Stomach (tissue), 4 donors: ENCODE data around the gene ATF7.

Experiments used
- POLR2A ChIP-seq, 4 donors: fragments of 450-650 bp; IDR thresholded peaks; one replicate each; pipeline ENCODE4 v1.6.1; 2016; ENCODE audit warnings: antibody characterized with exemption in 4 of 4, control low read depth in 2 of 4, mild to moderate bottlenecking in 1 of 4, moderate library complexity in 1 of 4
- TF ChIP-seq, protein P1 (sequence below), 7 experiments: fragments of 450-650 bp in 4 of 7; fragments of 200-600 bp in 3 of 7; sonication (generic) in 3 of 7; IDR thresholded peaks; one replicate each; pipeline ENCODE4 v1.5.1; 2016 to 2019; ENCODE audit warnings: antibody characterized with exemption in 7 of 7, control low read depth in 2 of 7, mild to moderate bottlenecking in 1 of 7

DNA sequence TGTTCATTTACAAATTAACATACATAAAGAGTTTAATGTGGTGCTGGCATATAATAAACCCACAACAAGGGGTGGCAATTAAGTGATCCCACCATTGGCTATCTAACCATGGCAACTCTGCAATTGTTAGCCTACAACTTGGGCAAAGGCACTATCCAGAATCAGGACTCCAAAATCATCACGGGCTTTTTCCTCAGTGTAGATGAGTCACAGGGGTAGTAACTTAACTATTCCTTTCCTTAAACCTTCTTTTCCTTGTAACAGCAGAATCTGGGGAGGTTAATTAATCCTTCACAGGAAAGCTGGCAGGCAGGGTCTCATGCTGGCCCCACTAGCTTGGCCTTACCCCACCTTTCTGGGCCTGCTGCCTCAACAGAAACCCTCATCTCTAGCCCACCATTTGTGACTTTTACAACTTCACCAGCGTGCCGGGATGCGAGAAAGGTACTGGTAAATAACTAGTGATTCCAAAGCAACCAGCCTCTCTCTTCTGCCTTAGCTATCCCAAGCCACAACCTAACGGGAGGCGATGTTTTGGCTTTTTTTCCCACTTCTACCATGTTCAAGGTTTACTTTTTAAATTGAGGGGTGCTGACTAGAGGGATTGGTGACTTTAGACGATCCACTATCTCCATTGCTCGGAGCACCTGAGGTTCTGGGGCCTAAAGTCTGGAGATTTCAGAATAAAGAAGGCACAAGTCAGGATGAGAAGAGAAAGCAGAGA lies 49.0 kb upstream of the ATF7 start:
- TF ChIP-seq, protein P1, sequence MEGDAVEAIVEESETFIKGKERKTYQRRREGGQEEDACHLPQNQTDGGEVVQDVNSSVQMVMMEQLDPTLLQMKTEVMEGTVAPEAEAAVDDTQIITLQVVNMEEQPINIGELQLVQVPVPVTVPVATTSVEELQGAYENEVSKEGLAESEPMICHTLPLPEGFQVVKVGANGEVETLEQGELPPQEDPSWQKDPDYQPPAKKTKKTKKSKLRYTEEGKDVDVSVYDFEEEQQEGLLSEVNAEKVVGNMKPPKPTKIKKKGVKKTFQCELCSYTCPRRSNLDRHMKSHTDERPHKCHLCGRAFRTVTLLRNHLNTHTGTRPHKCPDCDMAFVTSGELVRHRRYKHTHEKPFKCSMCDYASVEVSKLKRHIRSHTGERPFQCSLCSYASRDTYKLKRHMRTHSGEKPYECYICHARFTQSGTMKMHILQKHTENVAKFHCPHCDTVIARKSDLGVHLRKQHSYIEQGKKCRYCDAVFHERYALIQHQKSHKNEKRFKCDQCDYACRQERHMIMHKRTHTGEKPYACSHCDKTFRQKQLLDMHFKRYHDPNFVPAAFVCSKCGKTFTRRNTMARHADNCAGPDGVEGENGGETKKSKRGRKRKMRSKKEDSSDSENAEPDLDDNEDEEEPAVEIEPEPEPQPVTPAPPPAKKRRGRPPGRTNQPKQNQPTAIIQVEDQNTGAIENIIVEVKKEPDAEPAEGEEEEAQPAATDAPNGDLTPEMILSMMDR (IDR thresholded peaks at IDR 0.05), result no peak
- TF ChIP-seq POLR2A (IDR thresholded peaks at IDR 0.05), result no peak
